Thymus (tissue), 11 donors: Measurements from ENCODE around the gene RFPL3. TPM values are rescaled to one million over a fixed set of nuclear protein-coding genes. Genes with fewer than 3 reads are reported as not detected.
"Not testable (repeated sequence)": the region's sequence is repeated elsewhere in the genome, so short reads cannot be mapped to it uniquely, and the experiment has no call there.

Source experiments
- DNase-seq, 9 donors: peaks; one replicate each; pipeline ENCODE4 v3.0.0-alpha.2; 2013; ENCODE audit warnings: low spot score in 9 of 9, low read depth in 6 of 9, missing footprints in 1 of 9
- H3K27ac ChIP-seq, 2 donors: one replicate each; pipeline ENCODE4 v1.5.1; 2013; ENCODE audit warnings: control low read depth in 1 of 2, low read depth in 1 of 2, low read length in 1 of 2, mild to moderate bottlenecking in 1 of 2, moderate library complexity in 1 of 2
- H3K27me3 ChIP-seq, 2 donors: one replicate each; pipeline ENCODE4 v1.5.1; 2013; ENCODE audit warnings: low read length in 1 of 2; ENCODE audit not compliant: control insufficient read depth in 2 of 2, insufficient read depth in 1 of 2
- H3K36me3 ChIP-seq, 2 donors: one replicate each; pipeline ENCODE4 v1.5.1; 2013; ENCODE audit warnings: low read length in 1 of 2, mild to moderate bottlenecking in 1 of 2, moderate library complexity in 1 of 2; ENCODE audit not compliant: control insufficient read depth in 2 of 2, insufficient read depth in 2 of 2
- H3K4me1 ChIP-seq, 2 donors: one replicate each; pipeline ENCODE4 v1.5.1; 2013; ENCODE audit warnings: low read length in 2 of 2; ENCODE audit not compliant: control insufficient read depth in 2 of 2, insufficient read depth in 2 of 2
- H3K4me3 ChIP-seq, 2 donors: one replicate each; pipeline ENCODE4 v1.5.1; 2013; ENCODE audit warnings: low read length in 2 of 2, control low read depth in 1 of 2, mild to moderate bottlenecking in 1 of 2
- H3K9me3 ChIP-seq, 2 donors: one replicate each; pipeline ENCODE4 v1.5.1; 2013; ENCODE audit warnings: low read length in 1 of 2, mild to moderate bottlenecking in 1 of 2; ENCODE audit not compliant: control insufficient read depth in 2 of 2, insufficient read depth in 1 of 2
- WGBS: extraction: QIAGEN DNeasy Blood & Tissue Kit; methylation state at CpG from one replicate; pipeline ENCODE4 v1.1.7; 2013; 5-methylcytosine and 5-hydroxymethylcytosine counted together
- polyA plus RNA-seq: library from polyadenylated mRNA; stranded (reverse); fragments of 200-250 nt; gene quantifications from one replicate; pipeline ENCODE4 v1.2.3, GENCODE V29; 2013
- total RNA-seq: library from RNA; stranded (reverse); fragments of 120-200 nt; gene quantifications from one replicate; pipeline ENCODE4 v1.2.4, GENCODE V29; 2013
- donor health status: healthy.

The RFPL3 gene
- total and polyA plus RNA-seq, 2 donors, result 0.11 TPM; not detected in 1

DNA sequence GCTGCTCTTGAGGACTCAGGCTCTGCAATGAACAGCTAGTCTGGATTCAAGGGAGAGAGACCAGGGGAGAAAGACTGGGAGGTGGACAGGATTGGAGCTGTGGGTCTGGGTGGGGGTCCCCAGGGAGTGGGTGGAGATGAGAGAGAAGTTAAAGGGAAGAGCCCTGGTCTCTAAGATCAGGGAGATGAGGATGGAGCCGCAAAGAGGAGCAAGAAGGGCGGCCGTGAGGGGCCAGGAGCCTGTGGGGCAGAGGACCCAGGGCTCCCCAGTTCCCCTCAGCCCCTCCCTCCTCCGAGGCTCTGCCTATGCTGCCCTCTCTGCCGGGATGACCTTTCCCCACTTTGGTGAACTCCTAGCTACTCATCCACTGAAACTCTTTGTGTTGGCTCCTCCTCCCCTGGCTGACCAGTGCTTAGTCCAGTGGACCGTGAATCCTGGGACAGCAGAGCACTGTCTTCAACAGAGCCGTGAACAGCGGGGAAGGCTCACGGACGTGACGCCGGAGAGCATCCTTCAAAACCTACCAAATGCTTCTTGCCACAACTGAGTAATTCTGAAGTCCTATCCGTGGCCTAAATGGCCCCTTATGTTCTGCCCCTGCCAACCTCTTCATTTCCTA lies 16.4 kb upstream of the RFPL3 start:
- Histone ChIP-seq H3K4me3 (no peak overlapping the region), H3K27me3 (peaks cover 3 to 8% of the 10 kb centered on the region in 2 donors), H3K36me3 (no peaks in the 10 kb centered on the region), H3K4me1 (no peaks in the 10 kb centered on the region), H3K27ac (no peak overlapping the region), H3K9me3 (no peaks in the 10 kb centered on the region)
- WGBS, result 82% methylated on average over 13 of the region's 13 CpGs
- no peak for DNase-seq

DNA sequence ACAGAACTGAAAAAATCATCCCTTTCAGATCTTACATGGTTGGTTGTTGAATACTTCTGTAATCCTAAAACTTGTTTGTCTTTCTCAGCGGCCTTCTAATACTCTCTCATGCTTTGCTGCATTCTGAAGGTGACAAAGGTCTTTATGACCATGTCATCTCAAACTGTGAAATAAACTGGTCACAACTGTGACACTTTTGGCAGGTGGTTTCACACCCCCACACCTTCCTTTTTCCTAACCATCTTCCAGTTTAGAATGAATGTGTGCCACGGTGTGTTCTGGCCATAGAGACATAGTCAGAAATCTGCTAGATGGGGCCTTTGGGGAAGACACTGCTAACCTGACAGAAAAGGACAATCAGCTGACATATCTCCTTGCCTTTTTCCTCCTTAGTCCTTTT lies 14.7 kb upstream of the RFPL3 start:
- 84% methylated on average over 2 of the region's 2 CpGs for WGBS
- no peaks in the 10 kb centered on the region for H3K9me3 ChIP-seq

DNA sequence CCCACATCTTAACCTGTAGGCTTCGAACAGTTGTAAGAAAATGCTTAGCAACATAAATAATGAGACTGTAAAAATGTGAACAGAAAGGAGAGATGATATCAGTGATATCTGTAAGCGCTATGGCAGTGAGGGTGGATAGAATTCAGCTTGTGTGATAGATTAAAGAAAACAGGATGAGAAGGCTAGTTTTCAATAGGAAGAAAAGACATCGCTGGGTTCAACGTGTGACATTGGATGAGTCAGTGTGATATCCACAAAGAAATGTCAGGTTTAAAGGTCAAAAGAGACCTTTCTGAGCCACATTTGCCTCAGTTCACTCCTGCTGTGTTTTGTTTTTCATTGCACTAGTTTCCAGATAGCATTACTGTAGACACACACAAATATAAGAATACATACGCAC lies 13.7 kb upstream of the RFPL3 start:
- Histone ChIP-seq H3K27ac (no peak overlapping the region), H3K36me3 (no peaks in the 10 kb centered on the region)
- WGBS, result 90% methylated on average over 5 of the region's 5 CpGs

More for the DNA sequence above, 14.7 kb upstream of the RFPL3 start:
- Histone ChIP-seq H3K36me3 (no peaks in the 10 kb centered on the region), H3K27ac (no peak overlapping the region), H3K27me3 (peaks cover 3 to 8% of the 10 kb centered on the region in 2 donors), H3K4me1 (no peaks in the 10 kb centered on the region), H3K4me3 (no peak overlapping the region)
- DNase-seq, result no peak

DNA sequence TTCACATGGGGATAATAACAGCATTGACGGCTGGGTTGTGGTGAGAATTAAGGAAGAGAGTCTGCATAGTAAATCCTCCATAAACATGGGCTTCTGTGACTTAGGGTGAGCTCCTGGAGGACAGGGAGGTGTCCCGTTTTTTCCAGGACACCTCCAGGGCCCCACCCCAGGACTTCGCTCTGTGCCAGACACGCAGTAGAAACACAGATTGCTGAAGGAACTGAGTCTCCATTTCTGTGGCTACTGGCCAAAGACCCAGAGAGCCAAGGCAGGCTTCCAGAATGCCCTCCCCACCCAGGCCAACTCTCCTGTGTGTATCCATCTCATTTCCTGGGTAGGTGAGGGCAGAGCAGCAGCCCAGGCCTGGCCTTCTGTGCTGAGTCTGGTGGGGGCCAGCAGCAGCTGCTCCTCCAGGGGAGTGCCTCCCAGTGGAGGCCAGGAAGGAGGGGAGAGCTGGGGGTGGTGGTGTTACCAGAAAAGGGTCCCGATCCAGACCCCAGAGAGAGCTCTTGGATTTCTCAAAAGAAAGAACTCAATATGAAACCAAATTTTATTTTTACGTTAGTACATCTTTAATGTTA lies 9.5 kb upstream of the RFPL3 start:
- no peak overlapping the region for H3K27ac ChIP-seq
- no peaks in the 10 kb centered on the region for H3K4me1 ChIP-seq
- H3K27me3 ChIP-seq, result no peaks in the 10 kb centered on the region
- 87% methylated on average over 6 of the region's 6 CpGs for WGBS
- no peaks in the 10 kb centered on the region for H3K36me3 ChIP-seq
- H3K9me3 ChIP-seq, result no peaks in the 10 kb centered on the region
- no peak for DNase-seq
- H3K4me3 ChIP-seq, result no peak overlapping the region

More for the DNA sequence above, 13.7 kb upstream of the RFPL3 start:
- DNase-seq, result no peak
- H3K27me3 ChIP-seq, result peaks cover 3 to 8% of the 10 kb centered on the region in 2 donors
- H3K4me3 ChIP-seq, result no peak overlapping the region
- H3K4me1 ChIP-seq, result no peaks in the 10 kb centered on the region
- H3K9me3 ChIP-seq, result no peaks in the 10 kb centered on the region

DNA sequence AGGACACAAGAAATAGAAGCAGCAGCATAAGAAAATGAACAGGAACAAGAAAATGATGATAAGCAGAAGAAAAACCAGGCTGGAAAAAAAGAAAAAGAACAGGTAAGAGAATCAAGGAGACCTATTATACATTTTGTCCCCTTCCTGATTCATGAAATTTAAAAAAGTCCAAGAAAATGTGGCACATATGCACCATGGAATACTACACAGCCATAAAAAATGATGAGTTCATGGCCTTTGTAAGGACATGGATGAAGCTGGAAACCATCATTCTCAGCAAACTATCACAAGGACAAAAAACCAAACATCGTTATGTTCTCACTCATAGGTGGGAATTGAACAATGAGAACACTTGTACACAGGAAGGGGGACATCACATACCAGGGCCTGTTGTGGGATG lies 5.8 kb upstream of the RFPL3 start:
- H3K36me3 ChIP-seq, H3K4me3 ChIP-seq, H3K27ac ChIP-seq, H3K27me3 ChIP-seq, H3K4me1 ChIP-seq, H3K9me3 ChIP-seq, DNase-seq: not testable (repeated sequence)
- WGBS, result 95% methylated on average over 1 of the region's 1 CpG

DNA sequence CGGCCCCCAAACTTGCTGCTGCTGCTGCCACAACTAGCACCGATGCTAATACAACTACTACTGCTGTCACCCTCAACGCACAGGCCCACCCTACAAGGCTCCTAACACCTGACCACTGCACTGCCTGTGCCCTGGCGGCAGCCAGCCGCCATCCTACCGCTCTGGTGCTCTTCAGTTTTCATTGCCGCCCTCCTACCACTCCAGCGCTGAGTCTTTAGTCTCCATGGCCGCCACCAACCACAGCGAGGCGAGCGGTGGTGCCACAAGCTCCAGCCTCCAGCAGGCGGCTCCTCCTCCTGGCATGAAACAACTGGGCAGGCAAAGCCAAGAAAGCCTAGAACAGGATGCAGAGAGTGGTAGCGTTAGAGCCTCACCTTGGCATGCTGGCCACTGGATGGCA lies 5.0 kb upstream of the RFPL3 start:
- no peaks in the 10 kb centered on the region for H3K27me3 ChIP-seq
- no peak for DNase-seq
- H3K4me3 ChIP-seq, result no peak overlapping the region
- no peaks in the 10 kb centered on the region for H3K36me3 ChIP-seq
- H3K4me1 ChIP-seq, result no peaks in the 10 kb centered on the region
- H3K27ac ChIP-seq, result no peak overlapping the region
- 98% methylated on average over 14 of the region's 14 CpGs for WGBS
- H3K9me3 ChIP-seq, result no peaks in the 10 kb centered on the region

DNA sequence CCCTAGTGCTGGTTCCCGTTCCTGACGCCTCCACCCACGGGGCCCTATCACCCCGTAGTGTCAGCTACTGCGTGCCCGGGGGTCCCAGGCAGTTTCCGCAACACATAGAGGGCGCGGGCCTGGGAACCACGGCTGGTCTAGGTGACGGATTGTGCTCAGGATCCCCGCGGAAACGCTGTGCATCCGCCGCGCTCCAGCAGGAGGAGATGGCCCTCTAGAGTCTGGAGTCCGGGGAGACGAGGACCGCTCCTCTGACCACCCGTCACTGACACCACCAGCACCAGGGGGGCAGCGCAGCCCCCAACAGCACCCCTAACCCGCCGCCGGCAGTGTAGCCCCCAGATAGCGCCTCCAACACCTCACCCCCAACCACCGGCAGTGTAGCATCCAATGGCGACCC lies 4.4 kb upstream of the RFPL3 start:
- Histone ChIP-seq H3K27ac (no peak overlapping the region), H3K4me1 (no peaks in the 10 kb centered on the region), H3K9me3 (no peaks in the 10 kb centered on the region), H3K27me3 (no peaks in the 10 kb centered on the region), H3K4me3 (no peak overlapping the region), H3K36me3 (no peaks in the 10 kb centered on the region)
- DNase-seq, result no peak
- WGBS, result 98% methylated on average over 28 of the region's 28 CpGs

DNA sequence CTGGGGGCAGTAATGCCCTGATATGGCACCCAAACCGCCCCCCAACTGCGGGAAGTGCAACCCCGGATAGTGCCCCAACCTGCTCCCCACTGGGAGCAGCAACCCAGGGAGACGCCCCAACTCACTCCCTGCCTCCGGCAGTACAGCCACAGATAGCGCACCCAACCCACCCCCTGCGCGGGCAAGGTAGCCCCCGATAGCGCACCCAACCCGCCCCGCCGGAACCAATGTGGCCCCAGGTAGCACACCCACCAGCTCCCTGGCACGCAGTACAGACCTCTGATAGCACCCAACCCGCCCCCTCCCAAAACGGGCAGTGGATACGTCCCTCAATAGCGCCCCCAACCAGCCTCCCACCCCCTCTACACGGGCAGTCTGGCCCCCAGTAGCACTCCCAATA lies 3.8 kb upstream of the RFPL3 start:
- DNase-seq, result no peak
- H3K36me3 ChIP-seq, result no peaks in the 10 kb centered on the region
- H3K27ac ChIP-seq, result no peak overlapping the region
- no peaks in the 10 kb centered on the region for H3K27me3 ChIP-seq
- H3K4me3 ChIP-seq, result no peak overlapping the region
- H3K9me3 ChIP-seq, result no peaks in the 10 kb centered on the region
- no peaks in the 10 kb centered on the region for H3K4me1 ChIP-seq
- WGBS, result 98% methylated on average over 19 of the region's 19 CpGs

DNA sequence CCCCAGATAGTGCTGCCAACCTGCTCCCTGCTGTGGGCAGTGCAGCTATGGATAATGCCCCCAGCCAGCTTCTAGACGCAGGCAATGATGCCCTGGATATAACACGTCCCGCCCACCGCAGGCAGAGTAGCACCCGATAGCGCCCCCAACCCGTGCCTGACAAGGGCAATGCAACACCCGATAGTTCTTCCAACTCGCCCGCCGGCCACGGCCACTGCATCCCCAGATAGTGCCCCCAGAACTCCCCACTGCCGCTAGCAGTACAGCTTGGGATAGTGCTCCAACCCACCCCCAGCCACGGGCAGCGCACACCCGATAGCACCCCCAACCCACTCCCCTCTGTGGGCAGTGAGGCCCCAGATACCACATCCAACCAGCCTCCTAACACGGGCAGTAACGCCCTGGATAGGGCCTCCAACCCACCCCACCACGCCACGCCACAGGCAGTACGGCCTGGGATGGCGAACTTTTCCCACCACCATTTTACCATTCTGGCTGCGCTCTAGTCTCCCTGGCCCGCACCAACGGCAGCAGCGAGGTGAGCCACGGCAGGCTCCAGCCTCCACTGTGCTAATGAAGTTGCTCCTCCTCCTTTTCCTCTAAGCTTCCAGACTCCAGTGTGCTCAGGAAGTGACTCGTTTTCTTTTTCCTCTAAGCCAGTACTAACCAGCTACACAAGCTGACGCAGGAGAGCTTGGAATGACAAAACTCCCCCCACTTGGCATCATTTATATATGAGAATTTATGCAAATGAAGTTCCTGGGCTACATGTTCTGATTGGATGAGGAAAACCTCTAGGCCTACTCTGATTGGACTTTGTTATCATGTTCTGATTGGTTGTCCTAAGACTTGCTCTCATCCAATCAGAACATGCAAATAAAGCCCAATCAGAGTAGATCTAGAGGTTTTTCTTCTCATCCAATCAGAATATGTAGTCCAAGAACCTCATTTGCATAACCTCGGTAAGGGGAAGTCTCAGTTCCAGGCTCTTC lies 3.0 kb upstream of the RFPL3 start:
- Histone ChIP-seq H3K9me3 (no peaks in the 10 kb centered on the region), H3K4me1 (no peaks in the 10 kb centered on the region), H3K27me3 (no peaks in the 10 kb centered on the region), H3K4me3 (no peak overlapping the region), H3K27ac (no peak overlapping the region), H3K36me3 (no peaks in the 10 kb centered on the region)
- WGBS, result 92% methylated on average over 30 of the region's 30 CpGs
- DNase-seq, result no peak
